Parathyroid adenoma (tissue), 2 donors: ENCODE measurements around the gene MRM2.

Experiments used
- H2AFZ ChIP-seq: fragments of 300-600 bp; sonication (generic); one replicate; pipeline ENCODE4 v1.7.0; 2017; ENCODE audit warnings: antibody characterized with exemption, mild to moderate bottlenecking
- H3K27ac ChIP-seq: fragments of 300-600 bp; sonication (generic); one replicate; pipeline ENCODE4 v1.7.0; 2017
- H3K27me3 ChIP-seq: fragments of 300-600 bp; sonication (generic); one replicate; pipeline ENCODE4 v1.7.0; 2017; ENCODE audit warnings: low read length; ENCODE audit not compliant: control insufficient read depth, insufficient read depth
- H3K36me3 ChIP-seq: fragments of 300-600 bp; sonication (generic); one replicate; pipeline ENCODE4 v1.7.0; 2017; ENCODE audit warnings: low read length; ENCODE audit not compliant: control insufficient read depth, insufficient read depth
- H3K4me1 ChIP-seq: fragments of 300-600 bp; sonication (generic); one replicate; pipeline ENCODE4 v1.7.0; 2017; ENCODE audit warnings: control low read depth
- H3K4me2 ChIP-seq: fragments of 300-600 bp; sonication (generic); one replicate; pipeline ENCODE4 v1.7.0; 2017; ENCODE audit warnings: low read length
- H3K4me3 ChIP-seq: fragments of 300-600 bp; sonication (generic); one replicate; pipeline ENCODE4 v1.7.0; 2017; ENCODE audit warnings: low read depth, low read length
- H3K79me2 ChIP-seq: fragments of 300-600 bp; sonication (generic); one replicate; pipeline ENCODE4 v1.7.0; 2017; ENCODE audit warnings: control low read depth
- H3K9ac ChIP-seq: fragments of 300-600 bp; sonication (generic); one replicate; pipeline ENCODE4 v1.7.0; 2017; ENCODE audit warnings: mild to moderate bottlenecking
- H3K9me3 ChIP-seq: fragments of 300-600 bp; sonication (generic); one replicate; pipeline ENCODE4 v1.7.0; 2017; ENCODE audit warnings: low read length; ENCODE audit not compliant: control insufficient read depth
- CTCF ChIP-seq: fragments of 300-600 bp; sonication (generic); IDR thresholded peaks from one replicate; pipeline ENCODE4 v1.7.0; 2017; ENCODE audit warnings: antibody characterized with exemption, mild to moderate bottlenecking
- donor health status: primary hyperparathyroidism.

Gene MRM2

DNA sequence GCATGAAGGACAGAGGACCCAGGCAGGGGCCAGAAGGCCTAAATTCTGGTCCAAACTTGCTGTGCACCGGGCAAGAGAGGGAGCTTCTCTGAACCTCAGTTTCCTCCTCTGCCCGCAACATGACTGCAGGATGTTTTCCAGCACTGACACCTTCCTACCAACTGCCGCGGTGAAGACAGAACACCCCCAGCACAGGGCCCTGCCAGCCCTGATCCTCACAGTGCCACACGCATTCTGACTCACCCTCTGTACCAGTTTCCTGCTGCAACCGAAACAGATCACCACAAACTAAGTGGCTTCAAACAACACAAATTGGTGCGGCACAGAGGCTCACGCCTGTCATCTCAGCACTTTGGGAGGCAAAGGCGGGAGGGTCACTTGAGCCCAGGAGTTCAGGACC, 27.4 kb downstream of the MRM2 start:
- Histone ChIP-seq H2AFZ (no peak overlapping the region), H3K4me1 (no peaks in the 10 kb centered on the region), H3K79me2 (no peaks in the 10 kb centered on the region), H3K36me3 (peaks cover 2% of the 10 kb centered on the region), H3K4me2 (no peak overlapping the region), H3K4me3 (no peak overlapping the region), H3K9me3 (no peaks in the 10 kb centered on the region), H3K9ac (no peak overlapping the region), H3K27ac (no peak overlapping the region), H3K27me3 (no peaks in the 10 kb centered on the region)
- no peak for TF ChIP-seq CTCF

- no peak for TF ChIP-seq CTCF
- no peaks in the 10 kb centered on the region for H3K79me2 ChIP-seq
- peaks cover 2% of the 10 kb centered on the region for H3K36me3 ChIP-seq
- no peaks in the 10 kb centered on the region for H3K9me3 ChIP-seq
- no peak overlapping the region for H3K9ac ChIP-seq
- no peak overlapping the region for H3K27ac ChIP-seq
- H3K27me3 ChIP-seq = no peaks in the 10 kb centered on the region
- H3K4me3 ChIP-seq = no peak overlapping the region
- H3K4me1 ChIP-seq = no peaks in the 10 kb centered on the region
- no peak overlapping the region for H3K4me2 ChIP-seq
- H2AFZ ChIP-seq = no peak overlapping the region
Measured at GRCh38 chr7:2213551-2214215, 28.3 kb downstream of the MRM2 start.

GRCh38 chr7:2212906-2213305, 29.1 kb downstream of the MRM2 start:
- Histone ChIP-seq H3K79me2 (no peaks in the 10 kb centered on the region), H3K4me3 (no peak overlapping the region), H2AFZ (no peak overlapping the region), H3K27ac (no peak overlapping the region), H3K36me3 (peaks cover 2% of the 10 kb centered on the region), H3K4me2 (no peak overlapping the region), H3K27me3 (no peaks in the 10 kb centered on the region), H3K9me3 (no peaks in the 10 kb centered on the region), H3K9ac (no peak overlapping the region), H3K4me1 (no peaks in the 10 kb centered on the region)
- no peak for TF ChIP-seq CTCF

GRCh38 chr7:2211926-2212325, 30.1 kb downstream of the MRM2 start:
- Histone ChIP-seq H3K4me2 (no peak overlapping the region), H3K4me1 (no peaks in the 10 kb centered on the region), H3K27me3 (no peaks in the 10 kb centered on the region), H2AFZ (no peak overlapping the region), H3K4me3 (no peak overlapping the region), H3K36me3 (peaks cover 2% of the 10 kb centered on the region), H3K27ac (no peak overlapping the region), H3K9ac (no peak overlapping the region), H3K9me3 (no peaks in the 10 kb centered on the region), H3K79me2 (no peaks in the 10 kb centered on the region)
- no peak for TF ChIP-seq CTCF

GRCh38 chr7:2211259-2211880, 30.6 kb downstream of the MRM2 start:
- H3K79me2 ChIP-seq = no peaks in the 10 kb centered on the region
- no peaks in the 10 kb centered on the region for H3K9me3 ChIP-seq
- H3K4me3 ChIP-seq = no peak overlapping the region
- no peak overlapping the region for H3K27ac ChIP-seq
- no peak overlapping the region for H2AFZ ChIP-seq
- peaks cover 2% of the 10 kb centered on the region for H3K36me3 ChIP-seq
- no peaks in the 10 kb centered on the region for H3K4me1 ChIP-seq
- H3K9ac ChIP-seq = no peak overlapping the region
- no peaks in the 10 kb centered on the region for H3K27me3 ChIP-seq
- H3K4me2 ChIP-seq = no peak overlapping the region
- TF ChIP-seq CTCF = no peak
